Upper lobe of left lung (tissue), 4 donors: ENCODE measurements around the gene HS3ST3A1.

Experiments used
- EP300 ChIP-seq, 4 donors: sonication (generic); formaldehyde crosslinking; IDR thresholded peaks; one replicate each; pipeline ENCODE4 v1.5.1; 2017; ENCODE audit warnings: antibody characterized with exemption in 4 of 4, control low read depth in 2 of 4
- POLR2A ChIP-seq, 4 donors: fragments of 450-650 bp; IDR thresholded peaks; one replicate each; pipeline ENCODE4 v1.5.1; 2016 to 2017; ENCODE audit warnings: antibody characterized with exemption in 4 of 4, mild to moderate bottlenecking in 2 of 4
- POLR2AphosphoS5 ChIP-seq, 2 donors: sonication (generic); formaldehyde crosslinking; IDR thresholded peaks; one replicate each; pipeline ENCODE4 v1.5.1; 2017; ENCODE audit warnings: antibody characterized with exemption in 2 of 2
- TF ChIP-seq, protein P1 (sequence below), 6 experiments: fragments of 450-650 bp in 4 of 6; fragments of 200-600 bp in 2 of 6; sonication (generic) in 2 of 6; IDR thresholded peaks; one replicate each; pipeline ENCODE4 v1.5.1; 2016 to 2019; ENCODE audit warnings: antibody characterized with exemption in 6 of 6

GRCh38 chr17:13600475-13601321 lies 1.0 kb downstream of the HS3ST3A1 start:
- TF ChIP-seq POLR2A (IDR thresholded peaks at IDR 0.05) (no peak), POLR2AphosphoS5 (IDR thresholded peaks at IDR 0.05) (no peak), EP300 (IDR thresholded peaks at IDR 0.05) (no peak)
- TF ChIP-seq, protein P1, sequence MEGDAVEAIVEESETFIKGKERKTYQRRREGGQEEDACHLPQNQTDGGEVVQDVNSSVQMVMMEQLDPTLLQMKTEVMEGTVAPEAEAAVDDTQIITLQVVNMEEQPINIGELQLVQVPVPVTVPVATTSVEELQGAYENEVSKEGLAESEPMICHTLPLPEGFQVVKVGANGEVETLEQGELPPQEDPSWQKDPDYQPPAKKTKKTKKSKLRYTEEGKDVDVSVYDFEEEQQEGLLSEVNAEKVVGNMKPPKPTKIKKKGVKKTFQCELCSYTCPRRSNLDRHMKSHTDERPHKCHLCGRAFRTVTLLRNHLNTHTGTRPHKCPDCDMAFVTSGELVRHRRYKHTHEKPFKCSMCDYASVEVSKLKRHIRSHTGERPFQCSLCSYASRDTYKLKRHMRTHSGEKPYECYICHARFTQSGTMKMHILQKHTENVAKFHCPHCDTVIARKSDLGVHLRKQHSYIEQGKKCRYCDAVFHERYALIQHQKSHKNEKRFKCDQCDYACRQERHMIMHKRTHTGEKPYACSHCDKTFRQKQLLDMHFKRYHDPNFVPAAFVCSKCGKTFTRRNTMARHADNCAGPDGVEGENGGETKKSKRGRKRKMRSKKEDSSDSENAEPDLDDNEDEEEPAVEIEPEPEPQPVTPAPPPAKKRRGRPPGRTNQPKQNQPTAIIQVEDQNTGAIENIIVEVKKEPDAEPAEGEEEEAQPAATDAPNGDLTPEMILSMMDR (IDR thresholded peaks at IDR 0.05), result no peak
